Measurements from ENCODE around the gene CRY1. TPM values are rescaled to one million over a fixed set of nuclear protein-coding genes. Genes with fewer than 3 reads are reported as not detected.
A peak's percentile ranks its signal among the peaks of the same experiment; 100 is the strongest.

The CRY1 gene
- total and polyA plus RNA-seq, 9 of the 15 experiments (the other 6 are each of a cell fraction or from before 2014, with no cell fraction given) = 8.7 to 33.3 (median 25.2) TPM

- TF ChIP-seq, protein P1, sequence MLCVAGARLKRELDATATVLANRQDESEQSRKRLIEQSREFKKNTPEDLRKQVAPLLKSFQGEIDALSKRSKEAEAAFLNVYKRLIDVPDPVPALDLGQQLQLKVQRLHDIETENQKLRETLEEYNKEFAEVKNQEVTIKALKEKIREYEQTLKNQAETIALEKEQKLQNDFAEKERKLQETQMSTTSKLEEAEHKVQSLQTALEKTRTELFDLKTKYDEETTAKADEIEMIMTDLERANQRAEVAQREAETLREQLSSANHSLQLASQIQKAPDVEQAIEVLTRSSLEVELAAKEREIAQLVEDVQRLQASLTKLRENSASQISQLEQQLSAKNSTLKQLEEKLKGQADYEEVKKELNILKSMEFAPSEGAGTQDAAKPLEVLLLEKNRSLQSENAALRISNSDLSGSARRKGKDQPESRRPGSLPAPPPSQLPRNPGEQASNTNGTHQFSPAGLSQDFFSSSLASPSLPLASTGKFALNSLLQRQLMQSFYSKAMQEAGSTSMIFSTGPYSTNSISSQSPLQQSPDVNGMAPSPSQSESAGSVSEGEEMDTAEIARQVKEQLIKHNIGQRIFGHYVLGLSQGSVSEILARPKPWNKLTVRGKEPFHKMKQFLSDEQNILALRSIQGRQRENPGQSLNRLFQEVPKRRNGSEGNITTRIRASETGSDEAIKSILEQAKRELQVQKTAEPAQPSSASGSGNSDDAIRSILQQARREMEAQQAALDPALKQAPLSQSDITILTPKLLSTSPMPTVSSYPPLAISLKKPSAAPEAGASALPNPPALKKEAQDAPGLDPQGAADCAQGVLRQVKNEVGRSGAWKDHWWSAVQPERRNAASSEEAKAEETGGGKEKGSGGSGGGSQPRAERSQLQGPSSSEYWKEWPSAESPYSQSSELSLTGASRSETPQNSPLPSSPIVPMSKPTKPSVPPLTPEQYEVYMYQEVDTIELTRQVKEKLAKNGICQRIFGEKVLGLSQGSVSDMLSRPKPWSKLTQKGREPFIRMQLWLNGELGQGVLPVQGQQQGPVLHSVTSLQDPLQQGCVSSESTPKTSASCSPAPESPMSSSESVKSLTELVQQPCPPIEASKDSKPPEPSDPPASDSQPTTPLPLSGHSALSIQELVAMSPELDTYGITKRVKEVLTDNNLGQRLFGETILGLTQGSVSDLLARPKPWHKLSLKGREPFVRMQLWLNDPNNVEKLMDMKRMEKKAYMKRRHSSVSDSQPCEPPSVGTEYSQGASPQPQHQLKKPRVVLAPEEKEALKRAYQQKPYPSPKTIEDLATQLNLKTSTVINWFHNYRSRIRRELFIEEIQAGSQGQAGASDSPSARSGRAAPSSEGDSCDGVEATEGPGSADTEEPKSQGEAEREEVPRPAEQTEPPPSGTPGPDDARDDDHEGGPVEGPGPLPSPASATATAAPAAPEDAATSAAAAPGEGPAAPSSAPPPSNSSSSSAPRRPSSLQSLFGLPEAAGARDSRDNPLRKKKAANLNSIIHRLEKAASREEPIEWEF (CRISPR knock-in tag; IDR thresholded peaks at IDR 0.05) = no peak
- TF ChIP-seq ADNP (tag; IDR thresholded peaks at IDR 0.05) = no peak
- TF ChIP-seq RBM39 (optimal IDR thresholded peaks at IDR 0.05; ENCODE audit: low read depth, low read length) = no peak
- no peak for TF ChIP-seq ZNF444 (CRISPR knock-in tag; IDR thresholded peaks at IDR 0.05)
- no peak for TF ChIP-seq NFATC3 (IDR thresholded peaks at IDR 0.05)
- TF ChIP-seq, protein P2, sequence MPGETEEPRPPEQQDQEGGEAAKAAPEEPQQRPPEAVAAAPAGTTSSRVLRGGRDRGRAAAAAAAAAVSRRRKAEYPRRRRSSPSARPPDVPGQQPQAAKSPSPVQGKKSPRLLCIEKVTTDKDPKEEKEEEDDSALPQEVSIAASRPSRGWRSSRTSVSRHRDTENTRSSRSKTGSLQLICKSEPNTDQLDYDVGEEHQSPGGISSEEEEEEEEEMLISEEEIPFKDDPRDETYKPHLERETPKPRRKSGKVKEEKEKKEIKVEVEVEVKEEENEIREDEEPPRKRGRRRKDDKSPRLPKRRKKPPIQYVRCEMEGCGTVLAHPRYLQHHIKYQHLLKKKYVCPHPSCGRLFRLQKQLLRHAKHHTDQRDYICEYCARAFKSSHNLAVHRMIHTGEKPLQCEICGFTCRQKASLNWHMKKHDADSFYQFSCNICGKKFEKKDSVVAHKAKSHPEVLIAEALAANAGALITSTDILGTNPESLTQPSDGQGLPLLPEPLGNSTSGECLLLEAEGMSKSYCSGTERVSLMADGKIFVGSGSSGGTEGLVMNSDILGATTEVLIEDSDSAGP (CRISPR knock-in tag; IDR thresholded peaks at IDR 0.05) = no peak
- no peak for TF ChIP-seq HMG20B (CRISPR knock-in tag; IDR thresholded peaks at IDR 0.05)
- no peak for TF ChIP-seq ZNF778 (CRISPR knock-in tag; IDR thresholded peaks at IDR 0.05)
- TF ChIP-seq FOXJ2 (tag; IDR thresholded peaks at IDR 0.05) = no peak
- no peak for TF ChIP-seq HDAC6 (IDR thresholded peaks at IDR 0.05; ENCODE audit: low read depth, low read length)
- TF ChIP-seq STAG1 (CRISPR knock-in tag; IDR thresholded peaks at IDR 0.05; ENCODE audit: borderline replicate concordance) = no peak
- no peak for TF ChIP-seq ZNF384 (IDR thresholded peaks at IDR 0.05; ENCODE audit: low read depth, low read length)
- peak; percentile 83 for TF ChIP-seq CCNT2 (IDR thresholded peaks at IDR 0.05; ENCODE audit: borderline replicate concordance, extremely low read depth, insufficient read length, low read depth, low read length)
- no peak for TF ChIP-seq ZNF24 (IDR thresholded peaks at IDR 0.05)
- TF ChIP-seq, protein P3, sequence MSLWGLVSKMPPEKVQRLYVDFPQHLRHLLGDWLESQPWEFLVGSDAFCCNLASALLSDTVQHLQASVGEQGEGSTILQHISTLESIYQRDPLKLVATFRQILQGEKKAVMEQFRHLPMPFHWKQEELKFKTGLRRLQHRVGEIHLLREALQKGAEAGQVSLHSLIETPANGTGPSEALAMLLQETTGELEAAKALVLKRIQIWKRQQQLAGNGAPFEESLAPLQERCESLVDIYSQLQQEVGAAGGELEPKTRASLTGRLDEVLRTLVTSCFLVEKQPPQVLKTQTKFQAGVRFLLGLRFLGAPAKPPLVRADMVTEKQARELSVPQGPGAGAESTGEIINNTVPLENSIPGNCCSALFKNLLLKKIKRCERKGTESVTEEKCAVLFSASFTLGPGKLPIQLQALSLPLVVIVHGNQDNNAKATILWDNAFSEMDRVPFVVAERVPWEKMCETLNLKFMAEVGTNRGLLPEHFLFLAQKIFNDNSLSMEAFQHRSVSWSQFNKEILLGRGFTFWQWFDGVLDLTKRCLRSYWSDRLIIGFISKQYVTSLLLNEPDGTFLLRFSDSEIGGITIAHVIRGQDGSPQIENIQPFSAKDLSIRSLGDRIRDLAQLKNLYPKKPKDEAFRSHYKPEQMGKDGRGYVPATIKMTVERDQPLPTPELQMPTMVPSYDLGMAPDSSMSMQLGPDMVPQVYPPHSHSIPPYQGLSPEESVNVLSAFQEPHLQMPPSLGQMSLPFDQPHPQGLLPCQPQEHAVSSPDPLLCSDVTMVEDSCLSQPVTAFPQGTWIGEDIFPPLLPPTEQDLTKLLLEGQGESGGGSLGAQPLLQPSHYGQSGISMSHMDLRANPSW (CRISPR knock-in tag; IDR thresholded peaks at IDR 0.05) = no peak
- TF ChIP-seq, protein P4, sequence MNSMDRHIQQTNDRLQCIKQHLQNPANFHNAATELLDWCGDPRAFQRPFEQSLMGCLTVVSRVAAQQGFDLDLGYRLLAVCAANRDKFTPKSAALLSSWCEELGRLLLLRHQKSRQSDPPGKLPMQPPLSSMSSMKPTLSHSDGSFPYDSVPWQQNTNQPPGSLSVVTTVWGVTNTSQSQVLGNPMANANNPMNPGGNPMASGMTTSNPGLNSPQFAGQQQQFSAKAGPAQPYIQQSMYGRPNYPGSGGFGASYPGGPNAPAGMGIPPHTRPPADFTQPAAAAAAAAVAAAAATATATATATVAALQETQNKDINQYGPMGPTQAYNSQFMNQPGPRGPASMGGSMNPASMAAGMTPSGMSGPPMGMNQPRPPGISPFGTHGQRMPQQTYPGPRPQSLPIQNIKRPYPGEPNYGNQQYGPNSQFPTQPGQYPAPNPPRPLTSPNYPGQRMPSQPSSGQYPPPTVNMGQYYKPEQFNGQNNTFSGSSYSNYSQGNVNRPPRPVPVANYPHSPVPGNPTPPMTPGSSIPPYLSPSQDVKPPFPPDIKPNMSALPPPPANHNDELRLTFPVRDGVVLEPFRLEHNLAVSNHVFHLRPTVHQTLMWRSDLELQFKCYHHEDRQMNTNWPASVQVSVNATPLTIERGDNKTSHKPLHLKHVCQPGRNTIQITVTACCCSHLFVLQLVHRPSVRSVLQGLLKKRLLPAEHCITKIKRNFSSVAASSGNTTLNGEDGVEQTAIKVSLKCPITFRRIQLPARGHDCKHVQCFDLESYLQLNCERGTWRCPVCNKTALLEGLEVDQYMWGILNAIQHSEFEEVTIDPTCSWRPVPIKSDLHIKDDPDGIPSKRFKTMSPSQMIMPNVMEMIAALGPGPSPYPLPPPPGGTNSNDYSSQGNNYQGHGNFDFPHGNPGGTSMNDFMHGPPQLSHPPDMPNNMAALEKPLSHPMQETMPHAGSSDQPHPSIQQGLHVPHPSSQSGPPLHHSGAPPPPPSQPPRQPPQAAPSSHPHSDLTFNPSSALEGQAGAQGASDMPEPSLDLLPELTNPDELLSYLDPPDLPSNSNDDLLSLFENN (IDR thresholded peaks at IDR 0.05; ENCODE audit: low read depth in 2 of 2, low read length in 2 of 2) = peak in 1 of 2 experiments; percentile 70; a peak in 1 of 4 replicates
These were observed 150.6 kb downstream of the CRY1 start (continued) for GRCh38 chr12:106942775-106943174.

Measured in K562 (cell line).